NCI-H2171 treated with DMSO at 0.1 percent for 48 hours (cell line): ENCODE data around the gene CFD.
"Not testable (repeated sequence)": the region's sequence is repeated elsewhere in the genome, so short reads cannot be mapped to it uniquely, and the experiment has no call there.

Source experiments
- DNase-seq: peaks from one replicate; lab custom pipeline; 2025; lab: John Stamatoyannopoulos, UW

CFD gene

GRCh38 chr19:852136-853013 lies 7.1 kb upstream of the CFD start, which contains the start of gene ELANE:
ELANE (plus strand) TSS chr19:852303; CDS start chr19:852329, 26 bp downstream.
- no peak for DNase-seq

- no peak for DNase-seq
These were observed 6.4 kb upstream of the CFD start for GRCh38 chr19:853014-853585.

GRCh38 chr19:853614-854220 lies 5.7 kb upstream of the CFD start:
- not testable (repeated sequence) for DNase-seq

DNA sequence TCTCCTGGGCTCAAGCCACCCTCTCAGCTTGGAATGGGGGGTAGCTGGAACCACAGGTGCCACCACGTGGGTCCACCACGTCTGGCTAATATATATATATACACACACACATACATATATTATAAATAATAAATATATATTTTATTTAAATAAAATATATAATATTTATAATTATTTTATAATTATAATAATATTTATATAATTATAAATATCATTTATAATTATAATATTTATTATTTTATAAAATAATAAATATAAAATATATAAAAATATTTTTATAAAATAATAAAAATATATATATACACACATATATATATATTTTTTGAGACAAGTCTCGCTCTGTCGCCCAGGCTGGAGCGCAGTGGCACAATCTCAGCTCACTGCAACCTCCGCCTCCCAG lies 4.9 kb upstream of the CFD start:
- no peak for DNase-seq

DNA sequence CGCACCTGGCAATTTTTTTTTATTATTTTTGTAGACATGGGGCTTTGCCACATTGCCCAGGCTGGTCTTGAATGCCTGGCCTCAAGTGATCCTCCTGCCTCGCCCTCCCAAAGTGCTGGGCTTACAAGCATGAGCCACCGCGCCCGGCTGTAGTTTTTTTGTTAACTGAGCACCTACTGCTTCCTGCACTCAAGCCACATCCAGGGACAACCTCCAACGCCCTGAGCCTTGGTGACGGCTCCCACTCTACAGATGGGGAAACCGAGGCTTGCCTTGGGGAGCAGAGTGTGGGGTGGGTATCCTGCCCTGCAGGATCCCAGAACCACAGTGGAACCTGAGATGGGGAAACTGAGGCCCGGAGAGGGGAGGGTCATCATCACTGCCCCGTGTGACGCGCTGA lies 4.3 kb upstream of the CFD start:
- DNase-seq, result no peak

- no peak for DNase-seq
These were observed 3.8 kb upstream of the CFD start for GRCh38 chr19:855566-856120.

GRCh38 chr19:858284-858683 lies 1.2 kb upstream of the CFD start:
- no peak for DNase-seq

- no peak for DNase-seq
These were observed 1.8 kb downstream of the CFD start for GRCh38 chr19:861141-861755.

DNA sequence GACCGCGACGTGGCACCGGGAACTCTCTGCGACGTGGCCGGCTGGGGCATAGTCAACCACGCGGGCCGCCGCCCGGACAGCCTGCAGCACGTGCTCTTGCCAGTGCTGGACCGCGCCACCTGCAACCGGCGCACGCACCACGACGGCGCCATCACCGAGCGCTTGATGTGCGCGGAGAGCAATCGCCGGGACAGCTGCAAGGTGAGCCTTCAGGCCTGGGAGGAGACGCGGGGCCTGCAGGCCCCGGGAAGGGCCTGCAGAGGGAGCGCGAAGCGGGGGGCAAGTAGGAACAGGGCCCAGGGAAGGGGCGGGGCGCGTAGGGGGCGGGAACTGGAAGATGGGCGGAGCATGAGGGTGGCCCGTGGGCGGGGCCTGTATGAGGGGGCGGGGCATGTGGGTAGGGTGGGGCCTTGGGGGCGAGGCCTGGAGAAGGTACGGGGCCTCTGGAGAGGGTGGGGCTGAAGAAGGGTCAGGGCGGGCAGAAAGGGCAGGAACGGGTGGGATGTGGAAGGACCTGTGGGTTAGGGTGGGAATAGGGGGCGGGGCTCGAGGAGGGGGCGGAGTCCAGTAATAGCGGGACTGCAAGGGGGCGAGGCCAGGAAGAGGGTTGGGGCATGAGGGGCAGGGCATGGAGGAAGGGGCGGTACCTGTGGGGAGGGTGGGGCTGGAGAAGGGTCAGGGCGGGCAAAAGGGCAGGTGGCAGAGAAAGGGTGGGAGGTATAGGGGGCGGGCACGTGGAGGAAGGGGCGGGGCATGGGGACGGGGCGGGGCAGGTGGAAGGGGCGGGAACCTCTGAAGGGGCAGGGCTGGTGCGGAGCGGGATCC lies 2.5 kb downstream of the CFD start:
- no peak for DNase-seq

DNA sequence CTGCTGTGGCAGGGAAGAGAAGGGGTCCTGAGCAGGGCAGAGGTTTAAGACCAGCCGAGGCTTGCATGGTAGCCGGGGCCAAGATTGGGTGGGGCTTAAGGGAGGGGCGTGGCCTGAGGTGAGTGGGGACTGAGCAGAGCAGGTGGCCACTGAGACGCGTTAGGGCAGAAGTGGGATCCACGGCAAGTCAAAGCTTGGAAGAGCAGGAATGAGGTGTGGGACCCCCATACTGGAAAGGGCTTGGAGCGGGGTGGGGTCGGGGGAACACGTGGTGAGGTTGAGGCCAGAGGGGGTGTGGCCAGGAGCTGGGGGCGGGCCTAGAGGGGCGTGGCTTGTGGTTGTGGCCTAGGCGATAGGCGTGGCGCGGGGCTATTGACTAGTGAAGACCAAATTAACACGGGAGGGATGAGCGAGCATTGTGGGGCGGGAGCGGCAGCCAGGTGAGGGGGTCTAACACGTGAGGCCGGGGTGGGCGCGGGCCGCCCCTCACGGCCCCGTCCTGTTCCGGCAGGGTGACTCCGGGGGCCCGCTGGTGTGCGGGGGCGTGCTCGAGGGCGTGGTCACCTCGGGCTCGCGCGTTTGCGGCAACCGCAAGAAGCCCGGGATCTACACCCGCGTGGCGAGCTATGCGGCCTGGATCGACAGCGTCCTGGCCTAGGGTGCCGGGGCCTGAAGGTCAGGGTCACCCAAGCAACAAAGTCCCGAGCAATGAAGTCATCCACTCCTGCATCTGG lies 3.3 kb downstream of the CFD start:
- no peak for DNase-seq

DNA sequence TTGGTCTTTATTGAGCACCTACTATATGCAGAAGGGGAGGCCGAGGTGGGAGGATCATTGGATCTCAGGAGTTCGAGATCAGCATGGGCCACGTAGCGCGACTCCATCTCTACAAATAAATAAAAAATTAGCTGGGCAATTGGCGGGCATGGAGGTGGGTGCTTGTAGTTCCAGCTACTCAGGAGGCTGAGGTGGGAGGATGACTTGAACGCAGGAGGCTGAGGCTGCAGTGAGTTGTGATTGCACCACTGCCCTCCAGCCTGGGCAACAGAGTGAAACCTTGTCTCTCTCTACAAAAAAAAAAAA lies 3.8 kb downstream of the CFD start:
- no peak for DNase-seq

DNA sequence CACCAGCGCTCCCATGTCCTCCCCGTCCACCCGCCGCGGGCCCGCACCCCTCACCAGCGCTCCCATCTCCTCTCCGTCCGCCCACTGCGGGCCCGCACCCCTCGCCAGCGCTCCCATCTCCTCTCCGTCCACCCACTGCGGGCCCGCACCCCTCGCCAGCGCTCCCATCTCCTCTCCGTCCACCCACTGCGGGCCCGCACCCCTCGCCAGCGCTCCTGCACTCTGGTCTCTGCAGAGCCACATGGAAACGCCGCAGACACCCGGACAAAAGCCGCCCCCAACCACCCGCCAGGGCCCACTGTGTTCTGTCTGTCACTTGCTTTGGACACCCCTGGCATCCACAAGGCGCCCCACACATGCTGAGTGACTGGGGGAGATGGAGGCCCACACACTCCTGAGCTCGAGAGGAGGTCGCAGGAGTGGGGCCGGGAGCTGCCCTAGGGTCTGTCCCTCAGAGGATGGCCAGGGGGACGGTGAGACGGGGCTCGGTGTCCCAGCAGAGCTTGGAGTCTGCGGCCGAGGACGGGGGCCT lies 7.4 kb downstream of the CFD start:
- no peak for DNase-seq

DNA sequence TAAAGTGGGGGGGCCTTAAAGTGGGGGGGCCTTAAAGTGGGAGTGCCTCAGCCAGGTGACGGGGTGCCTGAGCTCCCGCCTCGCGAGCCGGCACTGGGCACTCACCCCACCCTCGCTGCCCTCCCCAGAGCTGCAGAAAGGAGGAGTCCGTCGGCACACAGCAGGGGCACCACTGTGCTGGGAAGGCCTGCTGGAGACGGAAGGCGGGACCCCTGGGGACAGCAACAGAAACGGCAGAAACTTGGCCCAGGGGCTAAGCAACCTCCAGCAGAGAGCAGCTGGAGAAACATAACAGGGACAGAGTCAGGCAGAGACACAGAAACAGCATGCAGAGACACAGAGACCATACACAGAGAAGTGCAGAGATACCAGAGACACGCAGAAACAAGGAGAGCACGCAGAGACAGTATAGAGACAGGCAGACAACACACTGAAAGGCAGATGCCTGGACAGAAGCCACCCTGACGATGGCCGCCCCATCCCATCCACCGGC lies 7.9 kb downstream of the CFD start:
- DNase-seq, result peak; percentile 37

DNA sequence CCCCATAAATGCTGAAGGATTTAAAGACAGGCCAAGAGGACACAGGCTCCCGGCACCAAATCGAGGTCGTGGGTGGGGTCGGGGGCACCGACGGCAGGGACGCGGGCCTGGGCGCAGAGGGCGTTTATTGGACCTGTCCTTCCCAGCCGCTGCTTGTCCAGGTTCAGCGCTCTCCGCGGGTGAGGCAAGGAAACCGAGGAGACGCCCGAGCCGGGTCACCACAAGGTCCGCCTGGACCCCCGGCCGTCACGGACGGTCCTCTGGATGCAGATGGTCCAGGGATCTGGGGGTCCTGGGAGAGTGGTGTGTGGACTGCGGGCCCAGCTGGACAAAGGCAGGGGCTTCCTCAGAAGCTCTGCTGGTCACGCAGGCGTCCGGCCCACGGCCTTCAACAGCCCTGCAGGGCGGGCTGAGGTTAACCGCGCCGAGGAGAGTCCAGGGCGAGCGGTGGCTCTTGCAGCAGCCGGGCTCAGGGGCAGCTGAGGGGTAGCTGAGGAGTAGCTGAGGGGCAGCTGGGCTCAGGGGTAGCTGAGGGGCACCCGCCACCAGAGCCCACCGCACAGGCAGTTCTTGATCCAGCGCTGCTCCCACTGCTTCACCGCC lies 8.5 kb downstream of the CFD start:
- no peak for DNase-seq

- no peak for DNase-seq
These were observed 9.2 kb downstream of the CFD start for GRCh38 chr19:868458-869244.

GRCh38 chr19:869245-870177 lies 10.0 kb downstream of the CFD start:
- no peak for DNase-seq

- no peak for DNase-seq
These were observed 10.8 kb downstream of the CFD start for GRCh38 chr19:870314-870713.

DNA sequence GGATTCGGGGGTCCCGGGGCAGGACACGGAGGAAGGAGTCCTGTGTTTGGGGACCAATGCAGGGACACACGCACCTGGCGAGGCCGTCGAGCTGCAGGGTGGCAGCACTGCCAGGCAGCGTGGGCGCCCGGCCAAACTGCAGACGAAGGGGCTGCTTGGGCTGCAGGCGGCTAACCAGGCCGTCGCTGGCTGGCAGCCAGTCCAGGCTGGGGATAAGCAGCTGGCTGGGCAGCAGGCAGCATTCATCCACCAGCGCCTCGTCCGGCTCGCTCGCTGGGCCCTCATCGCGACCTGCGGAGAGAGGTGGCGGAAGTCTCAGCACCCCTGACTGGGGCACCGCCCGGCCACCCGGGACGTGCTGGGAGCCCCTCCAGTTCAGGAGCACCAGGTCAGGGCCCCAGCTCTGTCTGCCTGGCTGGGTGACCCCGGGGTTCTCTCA lies 11.5 kb downstream of the CFD start:
- DNase-seq, result no peak
